ENCODE data around the gene SLC6A8.
A peak's percentile ranks its signal among the peaks of the same experiment; 100 is the strongest.
"Not testable (repeated sequence)": the region's sequence is repeated elsewhere in the genome, so short reads cannot be mapped to it uniquely, and the experiment has no call there.

Gene SLC6A8

GRCh38 chrX:153728095-153728494 lies 40.4 kb downstream of the SLC6A8 start:
- Mint-ChIP-seq H3K4me1 (peaks cover 12% of the 10 kb centered on the region), H3K9me3 (peaks cover 23% of the 10 kb centered on the region), H3K4me3 (peak overlapping the region in 2 of 3 experiments; percentile 15 to 72), H3K27me3 (ENCODE audit: low read depth) (peaks cover 6% of the 10 kb centered on the region), H3K27ac (peak overlapping the region in 2 of 3 experiments; percentile 57 to 80), H3K36me3 (ENCODE audit: low read depth) (peaks cover 26% of the 10 kb centered on the region)
- no peak for TF ChIP-seq CTCF (IDR thresholded peaks at IDR 0.05; ENCODE audit: unreplicated experiment in 3 of 3)

- Mint-ChIP-seq H3K9me3 (peaks cover 23% of the 10 kb centered on the region), H3K4me3 (no peak overlapping the region), H3K27ac (no peak overlapping the region), H3K4me1 (peaks cover 12% of the 10 kb centered on the region), H3K36me3 (ENCODE audit: low read depth) (peaks cover 26% of the 10 kb centered on the region), H3K27me3 (ENCODE audit: low read depth) (peaks cover 6% of the 10 kb centered on the region)
- no peak for TF ChIP-seq CTCF (IDR thresholded peaks at IDR 0.05; ENCODE audit: unreplicated experiment in 3 of 3)
Observed at GRCh38 chrX:153728951-153729631, 41.4 kb downstream of the SLC6A8 start.

GRCh38 chrX:153730115-153730514 lies 42.4 kb downstream of the SLC6A8 start:
- H3K27ac Mint-ChIP-seq; H3K4me3 Mint-ChIP-seq; H3K27me3 Mint-ChIP-seq (ENCODE audit: low read depth): not testable (repeated sequence)
- Mint-ChIP-seq H3K4me1 (peaks cover 12% of the 10 kb centered on the region), H3K36me3 (ENCODE audit: low read depth) (peaks cover 32% of the 10 kb centered on the region), H3K9me3 (peaks cover 30% of the 10 kb centered on the region)

GRCh38 chrX:153731117-153731844 lies 43.6 kb downstream of the SLC6A8 start:
- no peak for TF ChIP-seq CTCF (IDR thresholded peaks at IDR 0.05; ENCODE audit: unreplicated experiment in 3 of 3)
- Mint-ChIP-seq H3K27me3 (ENCODE audit: low read depth) (peaks cover 6% of the 10 kb centered on the region), H3K36me3 (ENCODE audit: low read depth) (peaks cover 38% of the 10 kb centered on the region), H3K9me3 (peaks cover 36% of the 10 kb centered on the region), H3K27ac (no peak overlapping the region), H3K4me3 (no peak overlapping the region), H3K4me1 (peaks cover 12% of the 10 kb centered on the region)

- H3K27me3 Mint-ChIP-seq (ENCODE audit: low read depth), result peaks cover 6% of the 10 kb centered on the region
- no peak overlapping the region for H3K27ac Mint-ChIP-seq
- TF ChIP-seq CTCF (IDR thresholded peaks at IDR 0.05; ENCODE audit: unreplicated experiment in 3 of 3), result no peak
- H3K36me3 Mint-ChIP-seq (ENCODE audit: low read depth), result peaks cover 41% of the 10 kb centered on the region
- peaks cover 12% of the 10 kb centered on the region for H3K4me1 Mint-ChIP-seq
- H3K4me3 Mint-ChIP-seq, result no peak overlapping the region
- H3K9me3 Mint-ChIP-seq, result peaks cover 36% of the 10 kb centered on the region
Observed at GRCh38 chrX:153731845-153732215, 44.1 kb downstream of the SLC6A8 start.

- Mint-ChIP-seq H3K36me3 (ENCODE audit: low read depth) (peaks cover 41% of the 10 kb centered on the region), H3K27me3 (ENCODE audit: low read depth) (peaks cover 2% of the 10 kb centered on the region), H3K27ac (no peak overlapping the region), H3K4me1 (peaks cover 7% of the 10 kb centered on the region), H3K9me3 (peaks cover 36% of the 10 kb centered on the region), H3K4me3 (no peak overlapping the region)
- no peak for TF ChIP-seq CTCF (IDR thresholded peaks at IDR 0.05; ENCODE audit: unreplicated experiment in 3 of 3)
Observed at GRCh38 chrX:153732401-153732800, 44.7 kb downstream of the SLC6A8 start.
